IMR-90 (cell line): ENCODE results near the gene DTX3L.

Experiments
- CEBPB ChIP-seq: IDR thresholded peaks from 2 replicates; pipeline ENCODE4 v1.6.1; 2012; ENCODE audit warnings: low read depth, low read length, improper control_type of control experiment
- CHD1 ChIP-seq: IDR thresholded peaks from 2 replicates; pipeline ENCODE4 v1.6.1; 2012; ENCODE audit warnings: low read depth, low read length, improper control_type of control experiment
- CTCF ChIP-seq: conservative IDR thresholded peaks from 2 replicates; pipeline ENCODE4 v1.5.1; 2012; ENCODE audit warnings: mild to moderate bottlenecking, low read depth, low read length, improper control_type of control experiment
- ELK1 ChIP-seq: fragments of 150-350 bp; IDR thresholded peaks from 2 replicates; pipeline ENCODE4 v1.6.1; 2016; ENCODE audit warnings: low read depth, mild to moderate bottlenecking, low read length, moderate library complexity, borderline replicate concordance
- FOS ChIP-seq: fragments of 150-350 bp; IDR thresholded peaks from 2 replicates; pipeline ENCODE4 v1.6.1; 2016; ENCODE audit warnings: low read depth, low read length
- MAFK ChIP-seq: IDR thresholded peaks from 2 replicates; pipeline ENCODE4 v1.6.1; 2012; ENCODE audit warnings: low read depth, low read length, improper control_type of control experiment
- MAZ ChIP-seq: IDR thresholded peaks from 2 replicates; pipeline ENCODE4 v1.6.1; 2012; ENCODE audit warnings: low read depth, mild to moderate bottlenecking, low read length, improper control_type of control experiment, moderate library complexity, borderline replicate concordance
- NFE2L2 ChIP-seq: fragments of 150-350 bp; IDR thresholded peaks from 2 replicates; pipeline ENCODE4 v1.6.1; 2016; ENCODE audit warnings: low read depth, mild to moderate bottlenecking, low read length
- POLR2A ChIP-seq: IDR thresholded peaks from 2 replicates; pipeline ENCODE4 v1.6.1; 2012; ENCODE audit warnings: mild to moderate bottlenecking, low read depth, low read length
- RAD21 ChIP-seq: IDR thresholded peaks from 2 replicates; pipeline ENCODE4 v1.6.1; 2012; ENCODE audit warnings: low read length, improper control_type of control experiment
- RFX5 ChIP-seq: IDR thresholded peaks from 2 replicates; pipeline ENCODE4 v1.8.0; 2012; ENCODE audit warnings: low read depth, mild to moderate bottlenecking, low read length, moderate library complexity
- SMC3 ChIP-seq: fragments of 150-350 bp; IDR thresholded peaks from 2 replicates; pipeline ENCODE4 v1.6.1; 2016; ENCODE audit warnings: low read depth, mild to moderate bottlenecking, antibody characterized with exemption, low read length, moderate library complexity
- USF2 ChIP-seq: fragments of 150-350 bp; IDR thresholded peaks from 2 replicates; pipeline ENCODE4 v1.6.1; 2017; ENCODE audit warnings: mild to moderate bottlenecking, antibody characterized with exemption, low read length, low read depth

GRCh38 chr3:122582390-122582789 is 18.3 kb downstream of the DTX3L start:
- TF ChIP-seq CTCF (no peak), SMC3 (no peak), ELK1 (no peak), POLR2A (no peak), MAFK (no peak), FOS (no peak), CHD1 (no peak), MAZ (no peak), USF2 (no peak), RAD21 (no peak), NFE2L2 (no peak), RFX5 (no peak), CEBPB (no peak)
